IPS DF 6.9 (cell line): ENCODE measurements around the gene GLP2R.
"Not testable (repeated sequence)": the region's sequence is repeated elsewhere in the genome, so short reads cannot be mapped to it uniquely, and the experiment has no call there.

ENCODE experiments used
- DNase-seq: peaks from one replicate; pipeline ENCODE4 v3.0.0-alpha.2; 2013; ENCODE audit warnings: low read depth, low spot score
- H3K27ac ChIP-seq: one replicate; pipeline ENCODE4 v1.5.1; 2013; ENCODE audit warnings: low read length, control low read depth
- H3K27me3 ChIP-seq: 2 replicates; pipeline ENCODE4 v1.6.1; 2013; ENCODE audit warnings: mild to moderate bottlenecking, low read length; ENCODE audit not compliant: control insufficient read depth, insufficient read depth
- H3K36me3 ChIP-seq: 2 replicates; pipeline ENCODE4 v1.6.1; 2013; ENCODE audit warnings: low read length; ENCODE audit not compliant: control insufficient read depth, insufficient read depth
- H3K4me1 ChIP-seq: 2 replicates; pipeline ENCODE4 v1.6.1; 2013; ENCODE audit warnings: low read length; ENCODE audit not compliant: control insufficient read depth, insufficient read depth
- H3K4me3 ChIP-seq: 2 replicates; pipeline ENCODE4 v1.5.1; 2013; ENCODE audit warnings: mild to moderate bottlenecking, low read length
- H3K9me3 ChIP-seq: 2 replicates; pipeline ENCODE4 v1.6.1; 2013; ENCODE audit warnings: low read length, inconsistent platforms; ENCODE audit not compliant: control insufficient read depth, insufficient read depth
- WGBS: extraction: QIAGEN DNeasy Blood & Tissue Kit; methylation state at CpG from one replicate; pipeline ENCODE4 v1.1.7; 2013; ENCODE audit warnings: mixed read lengths, missing lambda C conversion rate; ENCODE audit not compliant: insufficient read length, insufficient coverage; 5-methylcytosine and 5-hydroxymethylcytosine counted together

The GLP2R gene

GRCh38 chr17:9917801-9918200 lies 92.1 kb downstream of the GLP2R start:
- Histone ChIP-seq H3K4me1 (no peaks in the 10 kb centered on the region), H3K9me3 (no peaks in the 10 kb centered on the region), H3K27ac (no peak overlapping the region), H3K4me3 (no peak overlapping the region), H3K27me3 (no peaks in the 10 kb centered on the region), H3K36me3 (no peaks in the 10 kb centered on the region; the same call in 1 of the 2 replicates)
- WGBS: no CpG with 5 or more reads among the region's 19 CpGs
- DNase-seq: no peak

GRCh38 chr17:9918352-9918751 lies 92.6 kb downstream of the GLP2R start:
- Histone ChIP-seq H3K27me3 (no peaks in the 10 kb centered on the region), H3K36me3 (no peaks in the 10 kb centered on the region; the same call in 1 of the 2 replicates), H3K4me1 (no peaks in the 10 kb centered on the region), H3K9me3 (no peaks in the 10 kb centered on the region), H3K27ac (no peak overlapping the region), H3K4me3 (no peak overlapping the region)
- WGBS: no CpG with 5 or more reads among the region's 8 CpGs
- DNase-seq: no peak

GRCh38 chr17:9918804-9919352 lies 93.2 kb downstream of the GLP2R start:
- Histone ChIP-seq H3K27ac (no peak overlapping the region), H3K4me3 (no peak overlapping the region), H3K36me3 (no peaks in the 10 kb centered on the region; the same call in 1 of the 2 replicates), H3K4me1 (no peaks in the 10 kb centered on the region), H3K9me3 (no peaks in the 10 kb centered on the region), H3K27me3 (no peaks in the 10 kb centered on the region)
- DNase-seq: no peak
- no CpG with 5 or more reads among the region's 5 CpGs for WGBS

GRCh38 chr17:9921216-9921615 lies 95.5 kb downstream of the GLP2R start:
- H3K27me3 ChIP-seq, H3K27ac ChIP-seq, H3K36me3 ChIP-seq, DNase-seq, H3K9me3 ChIP-seq, H3K4me1 ChIP-seq, H3K4me3 ChIP-seq: not testable (repeated sequence)
- WGBS: no CpG with 5 or more reads among the region's 13 CpGs

GRCh38 chr17:9922012-9922848 lies 96.5 kb downstream of the GLP2R start:
- Histone ChIP-seq H3K27me3 (no peaks in the 10 kb centered on the region), H3K27ac (no peak overlapping the region), H3K4me3 (no peak overlapping the region), H3K9me3 (no peaks in the 10 kb centered on the region), H3K4me1 (no peaks in the 10 kb centered on the region), H3K36me3 (no peaks in the 10 kb centered on the region)
- DNase-seq: no peak
- WGBS: no CpG with 5 or more reads among the region's 14 CpGs

- H3K4me1 ChIP-seq: no peaks in the 10 kb centered on the region
- H3K36me3 ChIP-seq: no peaks in the 10 kb centered on the region
- no peaks in the 10 kb centered on the region for H3K27me3 ChIP-seq
- H3K27ac ChIP-seq: no peak overlapping the region
- WGBS: no CpG with 5 or more reads among the region's 6 CpGs
- DNase-seq: peak; percentile 64
- no peaks in the 10 kb centered on the region for H3K9me3 ChIP-seq
- no peak overlapping the region for H3K4me3 ChIP-seq
Observed at GRCh38 chr17:9924735-9925191, 99.0 kb downstream of the GLP2R start.

GRCh38 chr17:9925457-9925856 lies 99.7 kb downstream of the GLP2R start:
- no peak for DNase-seq
- H3K4me1 ChIP-seq: no peaks in the 10 kb centered on the region
- H3K9me3 ChIP-seq: no peaks in the 10 kb centered on the region
- H3K4me3 ChIP-seq: no peak overlapping the region
- no peaks in the 10 kb centered on the region for H3K36me3 ChIP-seq
- no CpG with 5 or more reads among the region's 11 CpGs for WGBS
- no peak overlapping the region for H3K27ac ChIP-seq
- no peaks in the 10 kb centered on the region for H3K27me3 ChIP-seq

GRCh38 chr17:9926150-9926804 lies 100.6 kb downstream of the GLP2R start:
- Histone ChIP-seq H3K9me3 (no peaks in the 10 kb centered on the region), H3K36me3 (no peaks in the 10 kb centered on the region), H3K27me3 (no peaks in the 10 kb centered on the region), H3K27ac (no peak overlapping the region), H3K4me3 (no peak overlapping the region), H3K4me1 (no peaks in the 10 kb centered on the region)
- no CpG with 5 or more reads among the region's 21 CpGs for WGBS
- DNase-seq: no peak

- no CpG with 5 or more reads among the region's 13 CpGs for WGBS
- DNase-seq: peak; percentile 33
- Histone ChIP-seq H3K36me3 (no peaks in the 10 kb centered on the region), H3K9me3 (no peaks in the 10 kb centered on the region), H3K27ac (no peak overlapping the region), H3K4me1 (no peaks in the 10 kb centered on the region), H3K4me3 (no peak overlapping the region), H3K27me3 (no peaks in the 10 kb centered on the region)
Observed at GRCh38 chr17:9928601-9929333, 103.0 kb downstream of the GLP2R start.

- no peaks in the 10 kb centered on the region for H3K27me3 ChIP-seq
- no peak for DNase-seq
- H3K4me1 ChIP-seq: no peaks in the 10 kb centered on the region
- H3K9me3 ChIP-seq: no peaks in the 10 kb centered on the region
- no CpG with 5 or more reads among the region's 8 CpGs for WGBS
- H3K27ac ChIP-seq: no peak overlapping the region
- no peaks in the 10 kb centered on the region for H3K36me3 ChIP-seq
- no peak overlapping the region for H3K4me3 ChIP-seq
Observed at GRCh38 chr17:9929871-9930270, 104.1 kb downstream of the GLP2R start.
